T-helper 1 cell treated with Interleukin-12 subunit alpha and Interleukin-12 subunit beta and Interleukin-4 antibody, amounts not matched to agents 30 μg/mL and 1 μg/mL, for 36 hours (primary cell): Measurements from ENCODE around the gene ENO2.
"Not testable (repeated sequence)": the region's sequence is repeated elsewhere in the genome, so short reads cannot be mapped to it uniquely, and the experiment has no call there.

Experiments
- H3K27ac Mint-ChIP-seq: one replicate; pipeline ENCODE4 v1.8.0; 2021; ENCODE audit warnings: mild to moderate bottlenecking, mixed read lengths
- H3K27me3 Mint-ChIP-seq: one replicate; pipeline ENCODE4 v1.8.0; 2021; ENCODE audit warnings: low read depth, mixed read lengths
- H3K36me3 Mint-ChIP-seq: one replicate; pipeline ENCODE4 v1.8.0; 2021; ENCODE audit warnings: low read depth, mixed read lengths
- H3K4me1 Mint-ChIP-seq: one replicate; pipeline ENCODE4 v1.8.0; 2021; ENCODE audit warnings: low read depth, mixed read lengths
- H3K4me3 Mint-ChIP-seq: one replicate; pipeline ENCODE4 v1.8.0; 2021; ENCODE audit warnings: mild to moderate bottlenecking, moderate library complexity, mixed read lengths
- H3K9me3 Mint-ChIP-seq: one replicate; pipeline ENCODE4 v1.8.0; 2021; ENCODE audit warnings: mixed read lengths

The ENO2 gene

GRCh38 chr12:6894321-6894720, 20.1 kb upstream of the ENO2 start:
- no peak overlapping the region for H3K27ac Mint-ChIP-seq
- no peaks in the 10 kb centered on the region for H3K27me3 Mint-ChIP-seq
- peaks cover 12% of the 10 kb centered on the region for H3K4me1 Mint-ChIP-seq
- H3K4me3 Mint-ChIP-seq, result no peak overlapping the region
- H3K9me3 Mint-ChIP-seq, result no peaks in the 10 kb centered on the region
- H3K36me3 Mint-ChIP-seq, result peaks cover 4% of the 10 kb centered on the region

GRCh38 chr12:6896846-6897435, 17.4 kb upstream of the ENO2 start:
- H3K9me3 Mint-ChIP-seq, result no peaks in the 10 kb centered on the region
- no peaks in the 10 kb centered on the region for H3K36me3 Mint-ChIP-seq
- H3K4me3 Mint-ChIP-seq, result no peak overlapping the region
- peaks cover 3% of the 10 kb centered on the region for H3K4me1 Mint-ChIP-seq
- H3K27me3 Mint-ChIP-seq, result no peaks in the 10 kb centered on the region
- no peak overlapping the region for H3K27ac Mint-ChIP-seq

DNA sequence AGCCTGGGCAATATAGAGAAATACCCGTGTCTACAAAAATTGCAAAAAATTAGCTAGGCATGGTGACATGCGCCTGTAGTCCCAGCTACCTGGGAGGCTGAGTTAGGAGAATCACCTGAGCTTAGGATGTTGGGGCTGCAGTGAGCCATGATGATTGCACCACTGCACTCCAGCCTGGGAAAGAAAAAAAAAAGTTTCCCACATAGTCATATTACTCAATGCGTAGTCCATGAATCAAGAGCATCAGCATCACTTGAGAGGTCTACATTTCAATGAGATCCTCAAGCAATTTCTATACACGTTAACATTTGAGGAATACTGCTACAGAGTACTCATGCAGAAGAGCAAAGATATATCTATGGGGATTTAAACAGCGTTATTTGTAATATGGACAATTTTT, 15.0 kb upstream of the ENO2 start:
- Mint-ChIP-seq H3K27ac (no peak overlapping the region), H3K9me3 (no peaks in the 10 kb centered on the region), H3K36me3 (no peaks in the 10 kb centered on the region), H3K27me3 (no peaks in the 10 kb centered on the region), H3K4me1 (peaks cover 4% of the 10 kb centered on the region), H3K4me3 (no peak overlapping the region)

DNA sequence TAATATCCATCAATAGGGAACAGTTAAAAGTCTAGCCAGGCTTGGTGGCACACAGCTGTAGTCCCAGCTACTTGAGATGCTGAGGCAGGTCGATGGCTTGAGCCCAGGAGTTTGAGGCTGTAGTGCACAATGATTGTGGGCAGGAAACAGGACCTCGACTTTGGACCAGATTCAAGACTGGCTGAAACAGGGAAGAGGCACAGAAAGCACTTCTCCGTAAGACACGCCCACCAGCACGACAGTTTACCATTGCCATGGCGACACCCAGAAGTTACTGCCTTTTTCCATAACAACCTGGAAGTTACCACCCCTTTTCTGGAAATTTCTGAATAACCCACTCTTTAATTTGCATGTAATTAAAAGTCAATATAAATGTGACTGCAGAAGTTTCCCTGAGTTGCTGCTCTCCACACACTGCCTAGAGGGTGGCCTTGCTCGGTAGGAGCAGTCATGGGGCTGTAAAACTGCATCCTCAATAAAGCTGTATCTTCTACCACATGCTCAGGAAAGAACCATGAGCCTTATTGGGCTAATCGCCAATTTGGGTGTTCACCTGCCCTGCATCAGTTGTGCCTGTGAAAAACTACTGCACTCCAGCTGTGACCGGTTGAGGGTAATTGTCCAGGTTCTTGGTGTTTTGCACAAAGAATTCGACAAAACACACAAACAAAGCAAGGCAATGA, 14.4 kb upstream of the ENO2 start:
- peaks cover 4% of the 10 kb centered on the region for H3K4me1 Mint-ChIP-seq

DNA sequence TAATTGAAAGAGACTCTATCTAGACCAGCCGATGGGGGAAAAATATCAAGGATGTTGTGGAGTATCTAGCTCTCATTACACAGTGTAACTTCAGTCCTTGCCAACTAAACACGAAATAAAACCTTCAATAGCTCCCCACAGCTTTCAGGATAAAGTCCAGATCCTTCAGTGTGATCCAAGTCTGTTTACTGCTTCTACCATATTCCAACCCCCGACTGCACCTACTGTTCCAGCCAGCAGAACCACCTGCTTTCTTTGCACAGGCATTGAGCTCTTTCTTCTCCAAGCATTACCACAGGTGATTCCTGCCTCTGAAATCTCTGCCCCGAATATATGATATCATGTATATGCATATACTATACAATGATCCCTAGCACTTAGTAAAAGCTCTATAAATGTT, 11.9 kb upstream of the ENO2 start:
- Mint-ChIP-seq H3K4me1 (peaks cover 4% of the 10 kb centered on the region), H3K4me3 (no peak overlapping the region), H3K27ac (no peak overlapping the region), H3K9me3 (no peaks in the 10 kb centered on the region), H3K27me3 (no peaks in the 10 kb centered on the region), H3K36me3 (no peaks in the 10 kb centered on the region)

More for the DNA sequence above, 14.4 kb upstream of the ENO2 start:
- Mint-ChIP-seq H3K9me3 (no peaks in the 10 kb centered on the region), H3K27me3 (no peaks in the 10 kb centered on the region), H3K36me3 (no peaks in the 10 kb centered on the region), H3K27ac (no peak overlapping the region), H3K4me3 (no peak overlapping the region)

- H3K27ac Mint-ChIP-seq, result peak overlapping the region; percentile 8
- H3K4me3 Mint-ChIP-seq, result no peak overlapping the region
- H3K27me3 Mint-ChIP-seq, result no peaks in the 10 kb centered on the region
- H3K4me1 Mint-ChIP-seq, result peaks cover 4% of the 10 kb centered on the region
- H3K36me3 Mint-ChIP-seq, result no peaks in the 10 kb centered on the region
- H3K9me3 Mint-ChIP-seq, result no peaks in the 10 kb centered on the region
Measured at GRCh38 chr12:6903722-6904121, 10.7 kb upstream of the ENO2 start.

DNA sequence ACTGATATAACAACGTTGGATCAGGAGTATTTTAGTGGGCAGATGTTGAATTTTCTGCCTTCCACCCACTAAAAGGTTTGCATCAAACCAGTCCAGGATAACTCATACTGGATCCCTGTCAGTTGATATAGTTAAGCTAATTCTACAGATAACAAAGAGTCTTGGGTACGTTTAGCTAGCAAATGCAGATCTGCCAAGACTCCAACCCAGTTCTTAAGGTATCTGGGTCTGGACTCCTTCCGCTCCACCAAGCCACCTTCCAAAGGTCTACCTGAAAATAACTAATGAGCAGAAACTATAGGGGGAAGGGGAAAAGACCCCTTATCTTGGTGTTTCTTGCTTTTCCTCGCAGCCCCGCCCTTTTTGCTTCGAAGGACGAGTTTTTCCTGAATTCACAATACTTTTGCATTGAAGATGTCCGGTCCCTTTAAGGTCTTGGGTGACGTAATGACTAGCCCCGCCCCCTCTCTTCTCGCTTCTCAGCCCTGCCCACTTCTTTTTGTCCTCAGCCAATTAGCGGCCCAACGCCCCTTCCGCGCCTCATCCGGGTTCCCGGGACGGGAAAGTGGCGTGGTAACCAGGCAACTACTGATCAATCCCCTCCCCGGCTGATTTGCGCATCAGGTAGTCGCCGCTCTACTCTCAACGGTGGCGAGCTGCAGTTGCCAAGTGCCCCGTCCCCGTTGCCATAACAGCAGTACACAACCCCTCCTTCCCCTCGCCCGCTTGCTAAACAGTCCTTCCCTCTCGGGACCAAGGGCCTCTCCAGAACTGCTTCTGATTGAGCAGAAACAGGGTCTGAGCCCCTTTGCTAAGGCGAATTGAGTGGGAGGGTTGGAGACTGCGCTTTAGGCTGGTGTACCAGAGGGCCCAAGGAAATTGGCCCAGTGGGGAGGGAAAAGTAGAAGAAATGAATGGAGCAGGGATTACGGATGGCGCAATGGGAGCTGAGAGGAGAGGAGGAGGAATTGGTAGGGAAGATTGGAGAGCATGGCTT, 9.8 kb upstream of the ENO2 start, which contains the start of gene LRRC23:
Gene LRRC23, plus strand, starts transcription at position 543 of the 997 bp plus-strand sequence. CDS start 812 bp downstream, outside the sequence.
- Mint-ChIP-seq H3K9me3 (no peaks in the 10 kb centered on the region), H3K36me3 (no peaks in the 10 kb centered on the region), H3K27me3 (no peaks in the 10 kb centered on the region), H3K4me1 (peaks cover 4% of the 10 kb centered on the region), H3K27ac (peak within 1 kb of the TSS; percentile 8), H3K4me3 (no peak within 1 kb of the TSS)

DNA sequence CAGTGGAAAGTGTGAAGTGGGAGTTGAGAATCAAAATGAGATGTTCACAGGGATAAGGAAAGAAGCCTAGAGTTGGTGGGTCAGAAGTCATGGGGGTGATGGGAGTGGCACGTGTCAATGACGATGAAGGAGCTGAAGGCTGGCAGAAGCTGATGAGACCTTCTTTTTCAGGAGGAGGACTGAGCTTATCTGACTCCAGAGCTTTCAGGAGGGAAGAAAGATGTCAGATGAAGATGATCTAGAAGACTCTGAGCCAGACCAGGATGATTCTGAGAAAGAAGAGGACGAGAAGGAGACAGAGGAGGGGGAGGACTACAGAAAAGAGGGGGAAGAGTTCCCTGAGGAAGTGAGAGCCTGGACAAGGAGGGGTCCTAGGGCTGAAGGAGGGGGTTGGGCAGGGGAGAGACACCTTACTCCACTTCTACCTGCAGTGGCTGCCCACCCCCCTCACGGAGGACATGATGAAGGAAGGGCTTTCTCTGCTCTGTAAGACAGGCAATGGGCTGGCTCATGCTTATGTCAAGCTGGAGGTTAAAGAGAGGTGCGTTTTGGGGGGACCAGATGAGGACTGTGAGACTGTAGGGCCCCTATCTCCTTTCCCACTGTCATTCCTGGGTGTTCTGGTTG, 8.9 kb upstream of the ENO2 start:
- Mint-ChIP-seq H3K4me1 (peaks cover 4% of the 10 kb centered on the region), H3K9me3 (no peaks in the 10 kb centered on the region), H3K27me3 (no peaks in the 10 kb centered on the region), H3K36me3 (no peaks in the 10 kb centered on the region), H3K27ac (no peak overlapping the region), H3K4me3 (no peak overlapping the region)

- H3K4me1 Mint-ChIP-seq, H3K27ac Mint-ChIP-seq, H3K9me3 Mint-ChIP-seq, H3K27me3 Mint-ChIP-seq, H3K36me3 Mint-ChIP-seq, H3K4me3 Mint-ChIP-seq: not testable (repeated sequence)
Measured at GRCh38 chr12:6908141-6908540, 6.2 kb upstream of the ENO2 start.

DNA sequence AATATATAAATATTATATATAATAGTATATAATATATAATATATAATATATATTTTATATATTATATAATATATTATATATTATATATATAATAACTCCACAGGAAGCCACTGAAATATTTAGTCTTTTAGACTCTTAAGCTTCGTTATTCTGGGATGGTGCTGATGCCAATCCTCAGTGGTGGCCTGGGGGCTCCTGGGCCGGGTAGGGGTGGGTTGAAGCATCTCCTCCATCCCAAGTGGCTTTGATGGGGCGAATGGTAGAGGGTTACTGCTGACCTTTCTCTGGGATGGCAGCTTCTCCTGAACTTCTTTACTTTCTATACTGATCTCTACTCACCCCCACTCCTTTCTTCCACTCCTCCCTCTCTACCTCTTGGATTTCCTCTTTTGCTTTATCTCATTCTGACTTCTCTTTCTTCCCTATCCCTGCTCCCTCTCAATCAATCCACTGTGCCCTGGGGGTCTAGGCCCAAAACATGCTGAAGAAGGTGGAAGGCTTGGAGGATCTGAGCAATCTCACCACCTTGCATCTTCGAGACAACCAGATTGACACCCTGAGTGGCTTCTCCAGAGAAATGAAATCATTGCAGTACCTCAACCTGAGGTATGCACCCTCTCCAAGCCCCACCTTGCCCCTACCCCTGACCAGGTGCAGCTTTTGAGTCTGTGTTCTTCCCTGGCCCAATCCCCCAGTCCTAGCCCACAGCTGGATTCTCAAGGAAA, 4.8 kb upstream of the ENO2 start:
- Mint-ChIP-seq H3K4me1 (peaks cover 8% of the 10 kb centered on the region), H3K36me3 (no peaks in the 10 kb centered on the region), H3K27ac (no peak overlapping the region), H3K4me3 (no peak overlapping the region), H3K27me3 (no peaks in the 10 kb centered on the region), H3K9me3 (no peaks in the 10 kb centered on the region)

GRCh38 chr12:6912164-6912935, 2.0 kb upstream of the ENO2 start:
- Mint-ChIP-seq H3K27me3 (no peaks in the 10 kb centered on the region), H3K36me3 (peaks cover 7% of the 10 kb centered on the region), H3K4me3 (no peak overlapping the region), H3K9me3 (no peaks in the 10 kb centered on the region), H3K27ac (peak overlapping the region; percentile 68), H3K4me1 (peaks cover 29% of the 10 kb centered on the region)

DNA sequence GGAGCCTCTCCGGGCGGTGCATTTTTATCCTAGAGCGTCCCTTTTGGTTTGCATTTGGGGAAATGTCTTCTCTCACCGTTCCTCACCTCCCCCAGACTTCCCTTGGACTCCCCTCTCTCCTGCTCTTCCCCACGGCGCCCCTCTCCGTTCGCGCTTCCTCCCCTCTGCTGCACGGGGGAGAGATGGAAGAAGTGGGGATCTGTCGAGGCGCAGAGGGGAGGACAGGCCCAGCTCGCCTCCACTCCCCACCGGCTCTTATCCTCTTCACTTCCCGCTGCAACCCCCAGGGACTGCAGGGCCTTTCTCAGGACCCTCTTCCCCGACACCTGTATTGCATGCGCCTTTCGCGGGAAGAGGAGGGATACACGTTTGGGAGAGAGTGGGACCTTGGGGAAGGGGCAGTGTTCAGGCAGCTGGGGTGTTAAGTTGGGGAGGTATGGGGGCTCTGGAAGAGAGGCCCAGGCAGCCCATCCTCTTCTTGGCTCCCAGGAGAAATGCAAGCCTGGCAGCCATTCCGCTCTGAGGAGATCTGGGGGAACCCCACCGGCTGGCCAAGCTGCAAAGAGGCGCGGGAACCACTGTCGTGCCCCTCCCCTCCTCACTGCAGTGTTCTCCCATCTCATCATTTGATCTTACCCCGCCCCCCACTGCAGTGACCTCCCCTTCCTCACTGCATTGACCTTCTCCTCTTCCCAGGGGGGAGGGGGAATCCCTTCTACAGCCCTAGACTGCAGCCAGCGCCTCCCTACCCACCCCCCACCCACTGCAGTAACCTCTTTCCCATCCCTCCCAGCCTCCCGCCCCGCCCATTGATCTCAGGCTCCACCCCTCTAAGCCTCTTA, 788 bp downstream of the ENO2 start:
- peaks cover 24% of the 10 kb centered on the region for H3K36me3 Mint-ChIP-seq
- H3K27me3 Mint-ChIP-seq, result no peaks in the 10 kb centered on the region
- H3K4me1 Mint-ChIP-seq, result peaks cover 41% of the 10 kb centered on the region
- peak overlapping the region; percentile 93 for H3K27ac Mint-ChIP-seq
- H3K9me3 Mint-ChIP-seq, result no peaks in the 10 kb centered on the region
- H3K4me3 Mint-ChIP-seq, result peak overlapping the region; percentile 99
